Measurements from ENCODE around the gene SIGLEC11. TPM values are rescaled to one million over a fixed set of nuclear protein-coding genes. Genes with fewer than 3 reads are reported as not detected.

SIGLEC11 gene
- total RNA-seq, 1 experiment from 2014 or later, result not detected

DNA sequence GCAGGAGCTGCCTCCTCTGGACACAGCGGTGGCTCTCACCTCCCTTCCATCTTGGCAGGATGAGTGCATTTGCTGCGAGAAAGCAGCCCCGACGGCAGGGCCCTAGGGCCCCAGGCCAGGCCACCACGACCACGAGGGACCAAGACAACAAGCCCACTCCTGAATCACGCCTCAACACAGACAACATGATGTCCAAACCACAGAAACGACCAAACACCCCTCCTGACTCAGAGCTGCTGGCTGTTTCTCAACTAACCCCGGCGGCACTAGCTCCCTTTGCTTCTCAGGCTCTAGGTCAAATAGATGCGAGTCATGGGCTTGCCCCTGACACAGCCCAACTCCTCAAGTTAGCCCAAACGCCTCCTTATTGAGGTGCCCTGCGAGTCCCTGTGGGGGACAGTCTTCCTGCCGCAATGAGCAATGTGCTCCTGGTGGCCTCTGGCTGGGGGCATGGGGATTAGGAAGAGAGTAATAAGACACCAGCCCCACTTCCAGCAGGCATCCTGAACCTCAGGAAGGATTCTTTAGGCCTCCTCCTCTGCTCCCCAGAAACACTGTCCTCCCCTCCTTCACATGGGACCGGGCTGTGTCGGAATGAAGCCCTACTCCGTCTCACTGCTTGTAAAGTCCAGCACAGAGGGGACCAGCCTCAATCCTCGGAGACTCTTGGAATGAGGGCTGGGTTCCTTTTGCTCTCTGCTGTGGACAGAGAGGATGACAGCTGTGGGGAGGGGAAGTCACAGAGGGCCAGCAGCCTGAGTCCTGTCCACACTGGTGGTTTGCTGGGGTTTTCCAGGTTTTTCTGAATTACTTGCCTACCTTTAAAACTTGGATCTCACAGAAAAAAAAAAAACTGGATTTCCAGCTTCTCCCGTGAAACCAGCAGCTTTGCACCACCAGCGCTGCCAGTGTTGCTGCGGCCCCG is 38.8 kb downstream of the SIGLEC11 start:
- H3K27me3 ChIP-seq (replicated peaks; ENCODE audit: control insufficient read depth, insufficient read depth, low read length), result no peaks in the 10 kb centered on the region
- CTCF ChIA-PET, result no interaction called here
- no peaks in the 10 kb centered on the region for H3K27me3 Mint-ChIP-seq (ENCODE audit: insufficient read depth, unreplicated experiment)
- no peak overlapping the region for H3K4me3 ChIP-seq (ENCODE audit: low read depth, low read length)
- POLR2A ChIA-PET, result no interaction called here
- TF ChIP-seq CTCF (IDR thresholded peaks at IDR 0.05; ENCODE audit: insufficient read depth in 1 of 2, low read depth in 1 of 2, low read length in 1 of 2, severe bottlenecking in 1 of 2, unreplicated experiment in 1 of 2), result no peak
- intact Hi-C loops (cut with micrococcal nuclease; ENCODE audit: unreplicated experiment), result no loop called here
- H3K4me1 Mint-ChIP-seq (ENCODE audit: low read depth, unreplicated experiment), result no peaks in the 10 kb centered on the region
- no TSS peak for BruUV-seq (replicated peaks)
- no peaks in the 10 kb centered on the region for H3K9me3 ChIP-seq
- no peaks in the 10 kb centered on the region for H3K4me1 ChIP-seq
- peaks cover 96% of the 10 kb centered on the region for H3K36me3 Mint-ChIP-seq (ENCODE audit: insufficient read depth, unreplicated experiment)
- peaks cover 8% of the 10 kb centered on the region for H3K36me3 ChIP-seq (ENCODE audit: control insufficient read depth, insufficient read depth, low read length)
- peak overlapping the region; percentile 79 for H3K27ac Mint-ChIP-seq (ENCODE audit: unreplicated experiment)
- no peak for DNase-seq
- H3K9me3 Mint-ChIP-seq (ENCODE audit: unreplicated experiment), result no peaks in the 10 kb centered on the region
- H3K4me3 Mint-ChIP-seq (ENCODE audit: unreplicated experiment), result no peak overlapping the region

DNA sequence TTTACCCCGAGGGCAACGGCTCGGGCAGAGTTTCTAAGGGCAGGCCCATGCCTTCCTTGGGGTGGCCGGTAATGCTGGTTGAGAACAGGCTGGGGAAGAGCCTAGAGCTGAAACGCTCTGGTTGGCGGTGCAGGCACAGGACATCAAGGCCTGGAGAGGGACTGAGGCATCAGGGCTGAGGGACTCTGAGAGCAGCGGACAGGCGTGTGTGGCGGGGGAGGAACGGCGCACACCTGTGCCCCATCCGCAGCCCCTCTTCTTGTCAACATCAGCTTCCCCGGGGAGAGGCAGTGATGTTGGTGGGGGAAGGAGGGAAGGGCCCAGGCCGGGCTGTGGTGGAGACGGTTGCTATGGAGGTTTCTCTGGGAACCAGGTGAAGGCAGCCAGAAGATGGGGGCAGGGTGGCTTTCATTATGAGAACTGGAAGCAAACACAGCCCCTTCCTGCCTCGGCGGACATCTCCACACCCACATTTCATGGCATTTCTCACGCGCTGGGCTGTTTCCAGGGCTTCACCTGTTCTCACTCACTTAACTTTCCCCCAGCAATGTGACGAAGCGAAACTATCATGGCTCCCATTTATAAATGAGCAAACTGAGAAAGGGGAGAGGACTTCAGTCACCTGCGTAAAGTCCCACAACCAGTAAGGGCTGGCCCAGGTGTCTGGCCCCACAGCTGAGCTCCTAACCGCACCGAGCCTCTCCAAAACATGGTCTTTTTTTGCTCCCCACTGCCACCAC is 40.2 kb downstream of the SIGLEC11 start:
- peaks cover 96% of the 10 kb centered on the region for H3K36me3 Mint-ChIP-seq (ENCODE audit: insufficient read depth, unreplicated experiment)
- no peaks in the 10 kb centered on the region for H3K9me3 Mint-ChIP-seq (ENCODE audit: unreplicated experiment)
- Histone ChIP-seq H3K4me3 (ENCODE audit: low read depth, low read length) (no peak overlapping the region), H3K36me3 (ENCODE audit: control insufficient read depth, insufficient read depth, low read length) (peaks cover 10% of the 10 kb centered on the region), H3K4me1 (no peaks in the 10 kb centered on the region), H3K27me3 (replicated peaks; ENCODE audit: control insufficient read depth, insufficient read depth, low read length) (no peaks in the 10 kb centered on the region), H3K9me3 (no peaks in the 10 kb centered on the region)
- no peaks in the 10 kb centered on the region for H3K4me1 Mint-ChIP-seq (ENCODE audit: low read depth, unreplicated experiment)
- BruUV-seq (replicated peaks), result no TSS peak
- no peaks in the 10 kb centered on the region for H3K27me3 Mint-ChIP-seq (ENCODE audit: insufficient read depth, unreplicated experiment)
- CTCF ChIA-PET, result no interaction called here
- intact Hi-C loops (cut with micrococcal nuclease; ENCODE audit: unreplicated experiment), result no loop called here
- H3K27ac Mint-ChIP-seq (ENCODE audit: unreplicated experiment), result peak overlapping the region; percentile 79
- DNase-seq, result no peak
- TF ChIP-seq CTCF (IDR thresholded peaks at IDR 0.05; ENCODE audit: insufficient read depth in 1 of 2, low read depth in 1 of 2, low read length in 1 of 2, severe bottlenecking in 1 of 2, unreplicated experiment in 1 of 2), result no peak
- POLR2A ChIA-PET, result no interaction called here
- no peak overlapping the region for H3K4me3 Mint-ChIP-seq (ENCODE audit: unreplicated experiment)

- TF ChIP-seq CTCF (IDR thresholded peaks at IDR 0.05; ENCODE audit: insufficient read depth in 1 of 2, low read depth in 1 of 2, low read length in 1 of 2, severe bottlenecking in 1 of 2, unreplicated experiment in 1 of 2), result no peak
- Mint-ChIP-seq H3K9me3 (ENCODE audit: unreplicated experiment) (no peaks in the 10 kb centered on the region), H3K4me3 (ENCODE audit: unreplicated experiment) (no peak overlapping the region), H3K27me3 (ENCODE audit: insufficient read depth, unreplicated experiment) (no peaks in the 10 kb centered on the region), H3K27ac (ENCODE audit: unreplicated experiment) (no peak overlapping the region), H3K4me1 (ENCODE audit: low read depth, unreplicated experiment) (peaks cover 20% of the 10 kb centered on the region), H3K36me3 (ENCODE audit: insufficient read depth, unreplicated experiment) (peaks cover 96% of the 10 kb centered on the region)
- no peak for DNase-seq
- Histone ChIP-seq H3K27me3 (replicated peaks; ENCODE audit: control insufficient read depth, insufficient read depth, low read length) (no peaks in the 10 kb centered on the region), H3K36me3 (ENCODE audit: control insufficient read depth, insufficient read depth, low read length) (peaks cover 12% of the 10 kb centered on the region), H3K4me1 (peaks cover 12% of the 10 kb centered on the region), H3K4me3 (ENCODE audit: low read depth, low read length) (no peak overlapping the region), H3K9me3 (0 out of 2 replicates have a peak, but pooled peaks cover 3% of the 10 kb centered on the region)
- POLR2A ChIA-PET, result no interaction called here
- intact Hi-C loops (cut with micrococcal nuclease; ENCODE audit: unreplicated experiment), result no loop called here
- CTCF ChIA-PET, result no interaction called here
- no TSS peak for BruUV-seq (replicated peaks)
Observed at GRCh38 chr19:49918089-49918488, 42.9 kb downstream of the SIGLEC11 start.
